GM12875 (cell line): ENCODE measurements around the gene ATP2B2.

Experiments
- H3K4me3 ChIP-seq: one replicate; pipeline ENCODE4 v1.5.1; 2011; ENCODE audit warnings: low read depth, low read length, control low read depth
- TF ChIP-seq, protein P1 (sequence below): IDR thresholded peaks from 2 replicates; pipeline ENCODE4 v1.5.1; 2011; ENCODE audit warnings: low read depth, mild to moderate bottlenecking, control low read depth, inconsistent platforms, low read length, moderate library complexity, borderline replicate concordance; ENCODE audit not compliant: insufficient read depth

The ATP2B2 gene

DNA sequence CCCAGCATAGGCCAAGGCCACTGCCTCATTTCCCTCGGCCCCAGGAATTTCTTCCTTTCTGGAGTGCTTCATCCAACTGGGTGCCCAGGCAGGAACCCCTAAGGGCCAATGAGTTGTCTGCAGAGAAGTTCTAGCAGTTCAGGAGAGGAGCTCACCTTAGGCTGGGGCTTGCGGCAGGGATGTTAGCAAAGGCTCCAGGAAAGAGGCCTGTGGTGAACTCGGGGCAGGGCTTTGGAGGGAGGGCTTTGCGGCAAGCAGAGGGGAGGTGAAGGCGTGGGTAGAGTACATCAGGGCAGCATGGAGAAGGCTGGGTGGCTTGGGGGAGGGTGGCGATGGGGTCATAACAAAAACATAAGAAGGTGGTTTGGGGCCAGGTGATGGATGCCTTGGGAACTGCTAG is 213.7 kb downstream of the ATP2B2 start:
- TF ChIP-seq, protein P1, sequence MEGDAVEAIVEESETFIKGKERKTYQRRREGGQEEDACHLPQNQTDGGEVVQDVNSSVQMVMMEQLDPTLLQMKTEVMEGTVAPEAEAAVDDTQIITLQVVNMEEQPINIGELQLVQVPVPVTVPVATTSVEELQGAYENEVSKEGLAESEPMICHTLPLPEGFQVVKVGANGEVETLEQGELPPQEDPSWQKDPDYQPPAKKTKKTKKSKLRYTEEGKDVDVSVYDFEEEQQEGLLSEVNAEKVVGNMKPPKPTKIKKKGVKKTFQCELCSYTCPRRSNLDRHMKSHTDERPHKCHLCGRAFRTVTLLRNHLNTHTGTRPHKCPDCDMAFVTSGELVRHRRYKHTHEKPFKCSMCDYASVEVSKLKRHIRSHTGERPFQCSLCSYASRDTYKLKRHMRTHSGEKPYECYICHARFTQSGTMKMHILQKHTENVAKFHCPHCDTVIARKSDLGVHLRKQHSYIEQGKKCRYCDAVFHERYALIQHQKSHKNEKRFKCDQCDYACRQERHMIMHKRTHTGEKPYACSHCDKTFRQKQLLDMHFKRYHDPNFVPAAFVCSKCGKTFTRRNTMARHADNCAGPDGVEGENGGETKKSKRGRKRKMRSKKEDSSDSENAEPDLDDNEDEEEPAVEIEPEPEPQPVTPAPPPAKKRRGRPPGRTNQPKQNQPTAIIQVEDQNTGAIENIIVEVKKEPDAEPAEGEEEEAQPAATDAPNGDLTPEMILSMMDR = no peak
- H3K4me3 ChIP-seq = no peak overlapping the region

DNA sequence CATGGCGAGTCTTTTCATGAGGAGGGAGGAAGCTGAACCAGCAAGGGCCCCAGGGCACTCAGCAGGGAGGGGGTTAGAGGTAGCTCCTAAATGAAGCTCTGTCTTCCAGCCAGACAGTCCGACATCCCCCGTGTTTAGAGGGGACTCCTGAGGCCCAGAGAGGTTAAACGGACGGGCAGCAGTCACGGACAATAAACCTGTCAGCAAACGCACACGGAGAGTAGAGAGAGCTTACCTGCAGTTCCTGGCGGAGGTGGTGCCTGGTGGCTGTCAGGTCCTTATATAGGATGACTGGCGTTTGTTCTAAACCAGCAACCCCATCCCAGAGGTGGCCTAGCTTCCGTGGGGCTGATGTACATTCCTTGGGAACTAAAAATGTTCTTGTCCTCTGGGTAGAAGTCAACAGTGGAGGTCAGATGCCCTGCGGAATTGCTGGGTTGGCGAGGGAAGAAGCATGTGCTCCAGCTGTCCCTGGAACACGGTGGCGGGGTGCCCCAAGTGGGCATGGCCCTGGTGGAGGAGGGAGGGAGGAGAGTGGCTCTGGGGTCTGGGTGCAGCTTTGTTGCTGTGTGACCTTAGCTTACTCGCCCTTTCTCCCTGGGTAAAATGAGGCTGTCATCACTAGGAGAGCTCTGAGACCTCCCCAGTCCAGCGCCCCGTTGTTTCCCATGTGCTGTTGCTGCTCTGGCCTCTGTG is 214.8 kb downstream of the ATP2B2 start:
- H3K4me3 ChIP-seq = no peak overlapping the region
- TF ChIP-seq, protein P1 = no peak

DNA sequence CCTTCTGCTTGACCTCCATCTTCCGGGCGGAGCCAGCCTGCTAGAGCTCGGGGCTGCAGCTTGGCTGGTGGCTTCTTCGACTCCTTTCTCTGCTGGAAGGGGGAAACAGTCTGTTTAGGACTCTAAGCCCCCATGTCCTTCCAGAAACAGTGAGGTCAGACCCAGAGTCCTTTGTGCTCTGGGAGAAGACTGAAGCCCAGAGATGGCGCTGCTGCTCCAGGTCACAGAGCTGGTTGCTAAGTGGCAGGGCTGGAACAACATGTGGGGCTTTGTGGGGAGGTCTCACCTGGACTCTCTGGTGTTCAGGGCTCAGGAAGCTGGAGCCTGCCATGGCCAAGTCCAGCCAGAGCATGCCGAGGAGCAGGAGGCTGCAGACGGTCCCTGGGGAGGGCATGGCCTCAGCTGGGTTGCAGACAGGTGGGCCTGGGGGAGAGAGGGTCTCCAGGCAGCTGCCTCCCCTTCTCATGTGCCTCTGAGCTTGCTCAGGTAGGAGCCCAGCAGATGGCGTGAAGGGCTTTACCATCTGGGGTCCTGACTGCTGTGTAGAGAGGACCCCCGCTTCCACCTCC is 215.5 kb downstream of the ATP2B2 start:
- TF ChIP-seq, protein P1 = no peak

DNA sequence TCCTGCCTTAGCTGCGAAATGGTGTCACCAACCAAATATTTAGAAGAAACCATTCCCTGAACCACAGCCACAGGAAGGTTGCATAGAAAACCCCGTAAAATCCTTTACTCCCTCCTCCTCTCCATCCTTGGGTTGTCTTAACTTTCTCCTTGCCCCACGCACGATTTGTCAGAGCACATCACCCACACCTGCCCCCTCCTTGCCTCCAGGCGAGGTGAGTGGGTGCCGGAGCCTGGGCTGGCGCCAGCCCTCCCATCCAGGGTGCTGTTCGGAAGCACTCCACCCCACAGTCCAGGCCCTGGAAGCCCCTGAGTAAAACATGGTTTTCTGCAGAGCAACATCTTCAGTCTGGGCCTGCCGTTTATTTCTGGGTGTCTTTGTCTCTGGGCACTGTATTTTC is 216.3 kb downstream of the ATP2B2 start:
- TF ChIP-seq, protein P1 = no peak
- no peak overlapping the region for H3K4me3 ChIP-seq

More for the DNA sequence above, 215.5 kb downstream of the ATP2B2 start:
- H3K4me3 ChIP-seq = no peak overlapping the region

DNA sequence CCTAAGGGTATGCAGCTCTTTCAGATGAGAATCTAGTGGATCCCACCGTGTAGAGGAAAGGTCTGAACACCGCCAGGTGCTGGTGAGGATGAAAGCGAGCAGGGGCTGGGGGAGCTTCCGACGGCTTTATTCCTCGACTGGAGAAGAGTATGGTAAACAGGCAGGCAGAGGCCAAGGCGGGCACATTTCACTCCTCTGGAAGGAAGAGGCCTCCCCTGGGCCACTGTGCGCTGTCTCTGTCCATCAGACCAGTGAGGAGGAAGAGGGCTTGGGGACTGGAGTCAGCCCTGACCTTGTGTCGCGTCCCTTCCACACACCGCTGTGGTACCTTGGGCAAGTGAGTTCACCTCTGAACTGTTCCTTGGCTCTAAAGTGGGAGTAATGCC is 216.8 kb downstream of the ATP2B2 start:
- no peak overlapping the region for H3K4me3 ChIP-seq
- TF ChIP-seq, protein P1 = no peak

DNA sequence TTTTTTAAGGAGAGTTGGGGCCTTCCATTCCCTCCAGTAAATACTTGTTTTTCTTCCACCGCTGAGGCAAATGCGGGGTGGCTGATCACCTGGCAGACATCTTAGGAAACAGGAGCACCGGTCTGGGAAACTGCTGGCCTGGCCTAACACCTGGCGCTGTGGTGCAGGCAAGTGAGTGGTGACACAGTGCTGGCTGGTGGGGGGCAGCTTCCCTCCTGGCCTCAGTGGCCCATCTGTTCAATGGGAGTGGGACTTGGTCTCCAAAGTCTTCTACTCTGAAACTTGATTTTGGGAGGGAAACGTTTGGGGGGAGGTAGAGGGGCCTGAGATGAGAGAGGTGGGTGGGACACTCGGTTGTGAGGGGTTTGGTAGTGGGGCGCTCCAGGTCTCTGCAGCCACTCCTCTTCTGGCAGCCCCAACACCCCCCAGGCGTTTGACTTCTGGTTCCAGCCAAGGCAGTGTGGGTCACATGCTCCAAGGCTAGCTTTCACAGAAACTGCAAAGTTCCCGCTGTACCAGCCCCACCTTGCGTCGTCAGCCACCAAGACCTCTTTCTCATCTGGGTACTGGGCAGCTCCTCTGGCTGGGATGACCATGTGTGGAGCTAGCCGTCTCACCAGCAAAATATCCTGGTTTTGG is 217.3 kb downstream of the ATP2B2 start:
- no peak overlapping the region for H3K4me3 ChIP-seq
- TF ChIP-seq, protein P1 = no peak
